Endothelial cell of umbilical vein (primary cell): ENCODE results near the gene TPRX2. TPM values are rescaled to one million over a fixed set of nuclear protein-coding genes. Genes with fewer than 3 reads are reported as not detected.

Experiments used
- BruUV-seq: library from RNA; stranded (reverse); fragments of 400-500 nt; replicated peaks from 2 replicates; lab custom pipeline; 2021; lab: Mats Ljungman, UMichigan
- CTCF ChIA-PET: fragments of 300-600, 350-600 bp; sonication (Branson Sonifier 250); formaldehyde crosslinking; loops from one replicate; lab custom pipeline; 2021; ENCODE audit warnings: antibody characterized with exemption, inconsistent platforms; lab: Charles Lee
- POLR2A ChIA-PET: fragments of 300-600, 350-600 bp; sonication (Branson Sonifier 250); formaldehyde crosslinking; loops from one replicate; lab custom pipeline; 2021; ENCODE audit warnings: antibody characterized with exemption, inconsistent platforms; lab: Charles Lee
- DNase-seq: peaks from one replicate; pipeline ENCODE4 v3.0.0-alpha.2; 2011; ENCODE audit warnings: low read depth, low spot score
- FAIRE-seq: peaks from 2 replicates; lab custom pipeline; 2011; peaks lifted over from hg19 to GRCh38; lab: Jason Lieb, UNC
- H2AFZ ChIP-seq: 2 replicates; pipeline ENCODE4 v1.6.0; 2012; ENCODE audit warnings: low read depth, low read length, control low read depth, inconsistent platforms
- H3K27ac ChIP-seq: 2 replicates; pipeline ENCODE4 v1.5.1; 2011; ENCODE audit warnings: low read depth, mild to moderate bottlenecking, control low read depth, low read length, moderate library complexity; ENCODE audit not compliant: insufficient read depth
- H3K27me3 ChIP-seq, 2 experiments: 2 replicates each; pipeline versions ENCODE4 v1.6.0 to v1.6.1; 2011; ENCODE audit warnings: low read length in 2 of 2, mixed read lengths in 1 of 2; ENCODE audit not compliant: control insufficient read depth in 2 of 2, insufficient read depth in 2 of 2
- H3K36me3 ChIP-seq, 2 experiments: 2 replicates in 1 of 2; 3 replicates in 1 of 2; pipeline ENCODE4 v1.5.1; 2011; ENCODE audit warnings: low read length in 2 of 2, mild to moderate bottlenecking in 1 of 2, moderate library complexity in 1 of 2; ENCODE audit not compliant: control insufficient read depth in 2 of 2, insufficient read depth in 2 of 2; ENCODE audit errors: extremely low read depth in 1 of 2
- H3K4me1 ChIP-seq: 3 replicates; pipeline ENCODE4 v1.5.1; 2011; ENCODE audit warnings: mild to moderate bottlenecking, low read length; ENCODE audit not compliant: control insufficient read depth, insufficient read depth; ENCODE audit errors: extremely low read depth
- H3K4me2 ChIP-seq: 2 replicates; pipeline ENCODE4 v1.6.1; 2011; ENCODE audit warnings: low read length, control low read depth, mixed read lengths; ENCODE audit not compliant: insufficient read depth
- H3K4me3 ChIP-seq, 3 experiments: fragments of 200-600 bp in 1 of 3; sonication (generic), shearing (Covaris generic) in 1 of 3; replicated peaks in 1 of 3; 2 replicates each; pipeline ENCODE4 v1.5.1; 2011 to 2016; ENCODE audit warnings: control low read depth in 3 of 3, low read length in 3 of 3, mild to moderate bottlenecking in 2 of 3, inconsistent platforms in 1 of 3, low read depth in 1 of 3, moderate library complexity in 1 of 3; ENCODE audit not compliant: insufficient read depth in 1 of 3
- H3K79me2 ChIP-seq: 2 replicates; pipeline ENCODE4 v1.6.0; 2012; ENCODE audit warnings: low read length, inconsistent platforms; ENCODE audit not compliant: control insufficient read depth, insufficient read depth
- H3K9ac ChIP-seq: replicated peaks from 2 replicates; pipeline ENCODE3; 2011; ENCODE audit warnings: low read length, control low read depth; ENCODE audit not compliant: insufficient read depth; ENCODE audit errors: extremely low read depth
- H3K9me1 ChIP-seq: replicated peaks from 3 replicates; pipeline ENCODE4 v1.6.0; 2011; ENCODE audit warnings: mild to moderate bottlenecking, low read length; ENCODE audit not compliant: control insufficient read depth, insufficient read depth; ENCODE audit errors: extremely low read depth
- H3K9me3 ChIP-seq: replicated peaks from 2 replicates; pipeline ENCODE4 v1.5.1; 2012; ENCODE audit warnings: low read length, inconsistent platforms; ENCODE audit not compliant: control insufficient read depth, insufficient read depth
- H4K20me1 ChIP-seq: replicated peaks from 2 replicates; pipeline ENCODE3; 2011; ENCODE audit warnings: mild to moderate bottlenecking, low read length; ENCODE audit not compliant: control insufficient read depth, insufficient read depth; ENCODE audit errors: extremely low read depth
- EZH2 ChIP-seq: IDR thresholded peaks from 2 replicates; pipeline ENCODE4 v1.6.1; 2012; ENCODE audit warnings: borderline replicate concordance, low read depth, mild to moderate bottlenecking, moderate library complexity, low read length, inconsistent platforms; ENCODE audit not compliant: severe bottlenecking
- FOS ChIP-seq: IDR thresholded peaks from 2 replicates; pipeline ENCODE4 v1.6.1; 2011; ENCODE audit warnings: mild to moderate bottlenecking, low read length, moderate library complexity, borderline replicate concordance; ENCODE audit not compliant: insufficient read depth
- GATA2 ChIP-seq: IDR thresholded peaks from 2 replicates; pipeline ENCODE4 v1.7.0; 2011; ENCODE audit warnings: low read depth, mild to moderate bottlenecking, moderate library complexity, mixed read lengths, low read length; ENCODE audit not compliant: insufficient read length, insufficient read depth
- JUN ChIP-seq: IDR thresholded peaks from 2 replicates; pipeline ENCODE4 v1.6.1; 2011; ENCODE audit warnings: borderline replicate concordance, low read depth; ENCODE audit not compliant: insufficient read length, insufficient read depth
- MYC ChIP-seq: IDR thresholded peaks from one replicate; pipeline ENCODE4 v1.6.1; 2011; ENCODE audit warnings: mild to moderate bottlenecking, low read depth, low read length
- POLR2A ChIP-seq: IDR thresholded peaks from 2 replicates; pipeline ENCODE4 v1.6.1; 2012; ENCODE audit warnings: low read depth, mild to moderate bottlenecking, control low read depth, low read length
- POLR2AphosphoS5 ChIP-seq: IDR thresholded peaks from 2 replicates; pipeline ENCODE4 v1.6.1; 2012; ENCODE audit warnings: low read depth, mild to moderate bottlenecking, control low read depth, low read length, moderate library complexity; ENCODE audit not compliant: insufficient read depth
- dilution Hi-C: fragments of 300-500 bp; cut with MboI; formaldehyde crosslinking; loops from one replicate; pipeline ENCODE4 v1.15.0; 2019; ENCODE audit warnings: low sequenced_read_pairs; ENCODE audit not compliant: extremely low pct_ligation_motif_present
- intact Hi-C: fragments of 100-400 bp; cut with micrococcal nuclease; formaldehyde crosslinking; loops from one replicate; pipeline ENCODE4 v1.10.0; 2022
- polyA plus RNA-seq, 4 experiments: library from polyadenylated mRNA; depleted of rRNA in 3 of 4; stranded (reverse) in 3 of 4; unstranded in 1 of 4; fragments of >200 nt; gene quantifications; 2 replicates each; pipeline versions ENCODE4 v1.2.1 to v1.2.3, GENCODE V29; 2011 to 2012; ENCODE audit warnings: missing spikeins in 1 of 4
- total RNA-seq: library from RNA; stranded (reverse); gene quantifications from 2 replicates; pipeline ENCODE4 v1.2.3, GENCODE V29; 2021
- TF ChIP-seq, protein P1 (sequence below): IDR thresholded peaks from 2 replicates; pipeline ENCODE4 v1.6.1; 2011; ENCODE audit not compliant: insufficient read depth, insufficient read length
- TF ChIP-seq, protein P2 (sequence below), 2 donors: IDR thresholded peaks; 1 replicate in 1 of 2; 2 replicates in 1 of 2; pipeline ENCODE4 v1.5.1; 2011; ENCODE audit warnings: low read length in 2 of 2, mild to moderate bottlenecking in 2 of 2, moderate library complexity in 2 of 2, control low read depth in 1 of 2, inconsistent platforms in 1 of 2, low read depth in 1 of 2; ENCODE audit not compliant: insufficient read depth in 1 of 2; ENCODE audit errors: extremely low read depth in 1 of 2

The TPRX2 gene
- total and polyA plus RNA-seq, 2 donors (not counting 3 experiments of a cell fraction or from before 2014, with no cell fraction given): not detected

DNA sequence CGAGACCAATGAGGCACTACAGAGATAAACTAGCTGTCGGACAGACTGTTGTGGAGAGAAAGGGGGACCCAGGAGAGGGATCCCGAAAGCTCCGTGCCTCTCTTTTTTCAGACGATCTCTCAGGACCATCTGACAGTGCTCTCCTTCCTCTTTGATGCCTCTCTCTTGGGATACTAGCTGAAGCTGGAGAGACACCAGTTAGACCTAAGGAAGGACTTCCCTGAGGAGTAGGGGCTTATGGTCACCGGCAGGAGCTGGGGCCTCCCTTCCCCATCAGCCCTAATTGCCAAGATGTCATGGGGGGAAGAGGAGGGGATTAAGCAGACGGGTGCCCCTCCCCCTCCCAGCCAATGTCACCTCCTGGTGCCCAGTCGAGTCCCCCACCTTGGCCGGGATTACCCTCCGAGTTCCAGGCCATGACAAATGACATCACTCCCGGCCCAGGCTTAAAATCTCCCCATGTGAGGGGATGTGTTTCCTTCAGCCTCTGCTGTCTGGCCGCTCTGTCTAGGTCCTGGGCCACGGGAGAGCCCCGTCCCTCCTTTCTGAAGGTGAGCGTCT is 37.5 kb upstream of the TPRX2 start, which contains the start of gene CRX:
CRX (plus strand) TSS at position 478 of the 561 bp plus-strand sequence. CDS start 12,507 bp downstream, outside the sequence.
- H3K79me2 ChIP-seq: no peaks in the 10 kb centered on the region
- H3K4me2 ChIP-seq: no peak within 1 kb of the TSS
- dilution Hi-C loops: no loop called here
- H3K9me1 ChIP-seq: no peaks in the 10 kb centered on the region
- no peak within 1 kb of the TSS for H3K27ac ChIP-seq
- intact Hi-C loops: no loop called here
- H3K4me1 ChIP-seq: no peaks in the 10 kb centered on the region
- TF ChIP-seq JUN (no peak), POLR2AphosphoS5 (no peak), FOS (no peak), MYC (no peak), EZH2 (no peak), GATA2 (no peak), POLR2A (no peak)
- TF ChIP-seq, protein P1, sequence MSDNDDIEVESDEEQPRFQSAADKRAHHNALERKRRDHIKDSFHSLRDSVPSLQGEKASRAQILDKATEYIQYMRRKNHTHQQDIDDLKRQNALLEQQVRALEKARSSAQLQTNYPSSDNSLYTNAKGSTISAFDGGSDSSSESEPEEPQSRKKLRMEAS: no peak
- TF ChIP-seq, protein P2, sequence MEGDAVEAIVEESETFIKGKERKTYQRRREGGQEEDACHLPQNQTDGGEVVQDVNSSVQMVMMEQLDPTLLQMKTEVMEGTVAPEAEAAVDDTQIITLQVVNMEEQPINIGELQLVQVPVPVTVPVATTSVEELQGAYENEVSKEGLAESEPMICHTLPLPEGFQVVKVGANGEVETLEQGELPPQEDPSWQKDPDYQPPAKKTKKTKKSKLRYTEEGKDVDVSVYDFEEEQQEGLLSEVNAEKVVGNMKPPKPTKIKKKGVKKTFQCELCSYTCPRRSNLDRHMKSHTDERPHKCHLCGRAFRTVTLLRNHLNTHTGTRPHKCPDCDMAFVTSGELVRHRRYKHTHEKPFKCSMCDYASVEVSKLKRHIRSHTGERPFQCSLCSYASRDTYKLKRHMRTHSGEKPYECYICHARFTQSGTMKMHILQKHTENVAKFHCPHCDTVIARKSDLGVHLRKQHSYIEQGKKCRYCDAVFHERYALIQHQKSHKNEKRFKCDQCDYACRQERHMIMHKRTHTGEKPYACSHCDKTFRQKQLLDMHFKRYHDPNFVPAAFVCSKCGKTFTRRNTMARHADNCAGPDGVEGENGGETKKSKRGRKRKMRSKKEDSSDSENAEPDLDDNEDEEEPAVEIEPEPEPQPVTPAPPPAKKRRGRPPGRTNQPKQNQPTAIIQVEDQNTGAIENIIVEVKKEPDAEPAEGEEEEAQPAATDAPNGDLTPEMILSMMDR (IDR thresholded peaks at IDR 0.05; ENCODE audit: extremely low read depth in 1 of 2, insufficient read depth in 1 of 2, low read depth in 1 of 2, low read length in 2 of 2): no peak
- no peak within 1 kb of the TSS for H2AFZ ChIP-seq
- H3K27me3 ChIP-seq: peaks cover 8 to 16% of the 10 kb centered on the region in 2 experiments
- no peaks in the 10 kb centered on the region for H3K9me3 ChIP-seq
- H3K4me3 ChIP-seq: no peak within 1 kb of the TSS
- ChIA-PET POLR2A (no interaction called here), CTCF (no interaction called here)
- BruUV-seq: no TSS peak
- no peak within 1 kb of the TSS for H3K9ac ChIP-seq
- DNase-seq: no peak
- no peaks in the 10 kb centered on the region for H4K20me1 ChIP-seq
- no peak for FAIRE-seq
- H3K36me3 ChIP-seq: no peaks in the 10 kb centered on the region
